ENCODE data around the gene SEM1. TPM values are rescaled to one million over a fixed set of nuclear protein-coding genes. Genes with fewer than 3 reads are reported as not detected.

SEM1 gene
- total and polyA plus RNA-seq, 9 of the 15 experiments (the other 6 are each of a cell fraction or from before 2014, with no cell fraction given), result 74.7 to 938 (median 454) TPM

- no peak for FAIRE-seq
Observed at GRCh38 chr7:96648784-96649183, 60.9 kb downstream of the SEM1 start.

More at GRCh38 chr7:96648784-96649183, 60.9 kb downstream of the SEM1 start:
- intact Hi-C loops (cut with micrococcal nuclease) (no loop called here), in situ Hi-C loops (cut with MboI) (no loop called here)
- H3K9me1 ChIP-seq (ENCODE audit: control insufficient read depth, insufficient read depth, low read length), result no peaks in the 10 kb centered on the region
- no peak overlapping the region for H3K4me2 ChIP-seq (ENCODE audit: insufficient read depth, low read length)
- 2% methylated on average over 8 of the region's 8 CpGs for WGBS (ENCODE audit: insufficient coverage, low coverage, missing lambda C conversion rate)
- H3K27ac ChIP-seq (ENCODE audit: extremely low read depth, low read depth, low read length), result no peak overlapping the region
- DNase-seq (ENCODE audit: extremely low read depth in 1 of 4, low spot score in 3 of 4) (peak in 1 of 4 experiments; percentile 10), ATAC-seq (peak; percentile 51)
- H3K36me3 ChIP-seq (ENCODE audit: control insufficient read depth, insufficient read depth, low read length), result no peaks in the 10 kb centered on the region
- no peak overlapping the region for H2AFZ ChIP-seq (ENCODE audit: low read depth, low read length)
- ChIA-PET CTCF (ENCODE audit: low intra/inter-chr PET ratio) (no interaction called here), POLR2A (interaction anchor here (0.5 to 0.7 kb wide), 2 partner anchors 287 to 475 kb away, joined by 4 read pairs; no protein-coding TSS in a partner anchor)
- H3K79me2 ChIP-seq (ENCODE audit: control insufficient read depth, insufficient read depth, low read length), result no peaks in the 10 kb centered on the region
- H3K9ac ChIP-seq (ENCODE audit: insufficient read depth in 1 of 2, low read depth in 2 of 2, low read length in 2 of 2), result no peak overlapping the region
- BruUV-seq (replicated peaks), result no TSS peak
- H4K20me1 ChIP-seq (replicated peaks; ENCODE audit: control insufficient read depth, insufficient read depth, low read length), result no peaks in the 10 kb centered on the region
- no peaks in the 10 kb centered on the region for H3K27me3 ChIP-seq (ENCODE audit: control insufficient read depth in 2 of 2, insufficient read depth in 2 of 2, low read length in 2 of 2)
- no peaks in the 10 kb centered on the region for H3K9me3 ChIP-seq (replicated peaks; ENCODE audit: control insufficient read depth, insufficient read depth, low read depth, low read length)
- H3K4me3 ChIP-seq, result no peak overlapping the region
- no peak for TF ChIP-seq MAZ (CRISPR knock-in tag; conservative IDR thresholded peaks at IDR 0.05 in 1 of 2, IDR thresholded peaks at IDR 0.05 in 1 of 2)
- TF ChIP-seq ATF2 (CRISPR knock-in tag; IDR thresholded peaks at IDR 0.05), result no peak
- TF ChIP-seq POLR2G (IDR thresholded peaks at IDR 0.05; ENCODE audit: low read depth, low read length), result no peak
- TF ChIP-seq ZNF316 (IDR thresholded peaks at IDR 0.05), result 0 out of 2 replicates have a peak, but pooled peaks have one; percentile 15
- no peak for TF ChIP-seq SMAD4 (CRISPR knock-in tag; conservative IDR thresholded peaks at IDR 0.05)
- H3K4me1 ChIP-seq (replicated peaks in 1 of 2; ENCODE audit: control insufficient read depth in 2 of 2, insufficient read depth in 2 of 2, low read length in 2 of 2), result no peaks in the 10 kb centered on the region
